GM12873 (cell line): ENCODE measurements around the gene NELFE.

Experiments used
- TF ChIP-seq, protein P1 (sequence below): IDR thresholded peaks from 2 replicates; pipeline ENCODE4 v1.5.1; 2012; ENCODE audit warnings: low read depth, mild to moderate bottlenecking, moderate library complexity, low read length, control low read depth; ENCODE audit not compliant: insufficient read depth; ENCODE audit errors: missing control alignments

The NELFE gene

DNA sequence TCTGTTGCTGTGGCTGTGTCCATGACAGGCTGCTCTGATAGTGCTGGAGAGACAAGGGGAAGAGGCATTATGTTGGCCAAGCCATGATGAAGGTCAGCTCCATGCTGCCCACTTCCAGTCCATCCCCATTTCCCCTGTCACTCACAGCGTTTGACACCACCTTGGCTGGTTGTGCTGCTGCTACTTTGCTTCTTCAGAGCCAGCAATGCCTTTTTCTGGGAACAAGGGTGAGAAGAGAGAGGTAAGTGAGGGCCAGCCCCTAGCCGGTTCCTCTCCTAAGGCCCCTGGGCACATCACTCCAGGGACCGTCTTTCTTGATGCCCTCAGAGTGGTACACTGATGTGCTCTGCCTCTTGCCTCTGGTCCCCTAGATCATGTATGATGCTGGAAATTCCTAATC, 2.0 kb downstream of the NELFE start:
- TF ChIP-seq, protein P1, sequence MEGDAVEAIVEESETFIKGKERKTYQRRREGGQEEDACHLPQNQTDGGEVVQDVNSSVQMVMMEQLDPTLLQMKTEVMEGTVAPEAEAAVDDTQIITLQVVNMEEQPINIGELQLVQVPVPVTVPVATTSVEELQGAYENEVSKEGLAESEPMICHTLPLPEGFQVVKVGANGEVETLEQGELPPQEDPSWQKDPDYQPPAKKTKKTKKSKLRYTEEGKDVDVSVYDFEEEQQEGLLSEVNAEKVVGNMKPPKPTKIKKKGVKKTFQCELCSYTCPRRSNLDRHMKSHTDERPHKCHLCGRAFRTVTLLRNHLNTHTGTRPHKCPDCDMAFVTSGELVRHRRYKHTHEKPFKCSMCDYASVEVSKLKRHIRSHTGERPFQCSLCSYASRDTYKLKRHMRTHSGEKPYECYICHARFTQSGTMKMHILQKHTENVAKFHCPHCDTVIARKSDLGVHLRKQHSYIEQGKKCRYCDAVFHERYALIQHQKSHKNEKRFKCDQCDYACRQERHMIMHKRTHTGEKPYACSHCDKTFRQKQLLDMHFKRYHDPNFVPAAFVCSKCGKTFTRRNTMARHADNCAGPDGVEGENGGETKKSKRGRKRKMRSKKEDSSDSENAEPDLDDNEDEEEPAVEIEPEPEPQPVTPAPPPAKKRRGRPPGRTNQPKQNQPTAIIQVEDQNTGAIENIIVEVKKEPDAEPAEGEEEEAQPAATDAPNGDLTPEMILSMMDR = no peak

DNA sequence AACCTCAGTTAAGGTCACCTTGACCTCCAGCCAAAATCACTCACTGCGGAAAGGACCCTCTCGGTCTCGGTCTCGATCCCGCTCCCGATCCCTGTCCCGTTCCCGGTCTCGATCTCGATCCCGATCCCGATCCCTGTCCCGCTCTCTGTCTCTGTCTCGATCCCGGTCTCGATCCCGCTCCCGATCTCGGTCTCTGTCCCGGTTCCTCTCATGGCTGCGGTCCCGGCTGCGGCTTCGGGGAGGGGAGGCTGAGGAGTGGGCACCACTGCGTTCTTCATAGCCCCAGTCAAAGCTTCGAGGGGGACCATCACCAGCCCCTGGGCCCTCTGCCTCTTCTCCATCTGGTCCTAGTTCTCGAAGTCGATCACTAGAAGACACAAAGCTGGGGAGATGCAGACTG, 4.3 kb downstream of the NELFE start:
- TF ChIP-seq, protein P1 = no peak

DNA sequence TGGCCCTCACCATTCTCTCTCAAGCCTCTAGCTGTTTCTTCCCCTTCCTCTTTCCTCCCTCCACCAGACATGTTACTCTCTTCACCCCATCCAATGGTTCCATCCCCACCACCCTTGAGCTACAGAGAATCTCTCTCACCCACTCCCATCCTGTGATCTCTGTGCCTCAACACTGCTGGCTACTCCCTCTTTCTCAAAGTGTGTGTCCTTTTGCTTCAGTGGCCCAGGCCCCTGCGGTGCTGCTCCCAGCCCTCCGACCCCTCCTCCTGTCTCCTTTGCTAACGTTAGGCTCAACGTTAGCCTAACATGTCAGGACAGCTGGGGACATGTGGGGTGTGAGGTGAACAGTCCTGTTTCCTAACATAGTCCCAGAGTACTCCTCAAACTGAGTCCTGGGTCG, 5.9 kb downstream of the NELFE start:
- TF ChIP-seq, protein P1 = no peak

DNA sequence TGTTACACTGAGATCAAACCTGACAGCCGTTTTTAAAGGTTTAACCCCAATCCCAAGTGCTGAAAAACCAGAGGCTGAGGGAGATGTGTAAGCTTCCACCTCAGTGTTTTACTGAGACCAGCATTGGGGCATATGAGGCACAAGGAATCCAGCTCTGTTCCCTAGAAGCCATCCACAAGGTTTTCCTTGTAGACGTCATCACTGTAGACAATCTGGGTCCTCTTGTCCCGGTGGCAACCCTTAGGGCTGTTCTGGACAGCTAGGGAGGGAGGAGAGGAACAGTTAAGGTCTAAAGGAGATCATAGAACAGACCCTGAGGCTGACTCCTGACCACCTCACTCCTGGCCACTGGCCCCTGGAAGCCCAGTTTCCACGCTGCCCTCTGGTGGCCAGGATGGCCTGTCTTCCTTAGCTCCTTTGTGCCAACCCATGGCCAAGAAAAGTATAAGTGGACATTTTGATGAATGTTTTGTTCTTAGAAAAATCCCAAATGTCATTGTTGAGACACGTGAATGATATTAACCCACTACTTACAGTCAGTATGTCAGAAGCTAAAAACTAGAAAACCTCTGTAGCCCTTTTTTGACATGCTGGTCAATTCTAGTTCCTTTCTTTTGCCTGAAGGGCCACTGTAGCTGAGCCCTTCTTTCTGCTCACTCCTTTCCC, 6.5 kb downstream of the NELFE start:
- TF ChIP-seq, protein P1 = peak; percentile 60

DNA sequence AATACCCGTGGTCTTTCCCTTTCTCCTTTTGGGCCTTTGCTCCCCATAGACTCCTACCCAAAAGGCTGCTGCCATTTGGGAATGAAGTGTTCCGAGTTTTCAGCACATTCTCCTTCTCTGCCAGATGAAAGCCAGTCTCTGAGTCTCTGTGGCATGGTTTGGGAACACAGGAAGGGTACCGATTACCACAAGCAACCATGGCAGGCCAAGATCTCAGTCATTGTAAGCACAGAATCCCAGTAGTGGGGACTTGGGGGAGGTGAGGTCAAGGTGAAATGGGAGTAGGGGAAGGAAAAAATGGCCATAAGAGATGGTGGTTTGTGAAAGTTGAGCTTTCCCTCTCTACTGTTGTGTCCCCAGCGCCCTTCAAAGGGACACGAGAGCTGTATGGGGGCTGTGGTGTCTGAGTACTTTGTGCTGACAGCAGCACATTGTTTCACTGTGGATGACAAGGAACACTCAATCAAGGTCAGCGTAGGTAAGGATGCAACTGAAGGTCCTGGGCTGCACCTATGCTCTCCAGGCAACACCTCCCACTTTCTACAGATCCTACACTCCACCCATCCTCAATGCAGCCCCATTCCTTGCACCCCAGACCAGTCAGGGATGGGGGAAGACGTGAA, 8.7 kb downstream of the NELFE start:
- TF ChIP-seq, protein P1 = no peak

DNA sequence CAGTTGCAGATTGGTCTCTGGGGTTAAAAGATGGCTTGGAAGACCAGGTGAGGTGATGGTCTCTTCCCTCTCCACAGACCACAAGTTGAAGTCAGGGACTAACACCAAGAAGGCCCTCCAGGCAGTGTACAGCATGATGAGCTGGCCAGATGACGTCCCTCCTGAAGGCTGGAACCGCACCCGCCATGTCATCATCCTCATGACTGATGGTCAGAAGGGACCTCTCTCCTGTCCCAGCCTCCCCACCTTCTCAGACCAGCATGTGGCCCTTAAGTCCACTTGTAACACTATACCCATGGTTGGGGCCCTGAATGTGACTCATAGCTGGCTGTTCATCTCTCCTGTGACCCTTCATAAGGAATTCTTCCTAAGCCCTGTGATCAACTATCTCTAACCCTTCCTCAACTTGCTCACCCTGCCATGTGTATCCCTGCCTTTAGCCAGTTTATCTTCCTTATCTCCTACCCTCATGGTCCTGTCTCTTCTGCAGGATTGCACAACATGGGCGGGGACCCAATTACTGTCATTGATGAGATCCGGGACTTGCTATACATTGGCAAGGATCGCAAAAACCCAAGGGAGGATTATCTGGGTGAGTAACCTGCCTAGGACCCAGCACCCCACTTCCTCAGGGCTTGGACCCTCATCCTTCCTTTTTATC, 9.9 kb downstream of the NELFE start:
- TF ChIP-seq, protein P1 = no peak

DNA sequence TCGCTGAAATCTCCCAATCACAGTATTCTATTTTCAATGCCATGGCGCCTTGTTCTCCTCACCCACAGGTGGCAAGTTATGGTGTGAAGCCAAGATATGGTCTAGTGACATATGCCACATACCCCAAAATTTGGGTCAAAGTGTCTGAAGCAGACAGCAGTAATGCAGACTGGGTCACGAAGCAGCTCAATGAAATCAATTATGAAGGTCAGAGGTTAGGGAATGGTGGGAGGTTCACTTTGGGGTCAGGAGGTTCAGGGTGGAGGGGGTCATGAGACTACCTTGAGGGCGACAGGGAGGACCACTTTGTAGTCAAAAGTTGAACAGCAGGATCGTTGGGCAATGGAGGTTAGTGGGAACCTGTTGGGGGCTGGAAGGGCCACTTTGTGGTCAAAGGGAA, 10.5 kb downstream of the NELFE start:
- TF ChIP-seq, protein P1 = no peak
